CD4-positive, alpha-beta T cell treated with Interleukin-12 subunit alpha and Interleukin-12 subunit beta, for 1 hour (primary cell): ENCODE results near the gene IFRD2.
"Not testable (repeated sequence)": the region's sequence is repeated elsewhere in the genome, so short reads cannot be mapped to it uniquely, and the experiment has no call there.

Source experiments
- DNase-seq: peaks from one replicate; pipeline ENCODE4 v3.0.0-alpha.2; 2020

IFRD2 gene

DNA sequence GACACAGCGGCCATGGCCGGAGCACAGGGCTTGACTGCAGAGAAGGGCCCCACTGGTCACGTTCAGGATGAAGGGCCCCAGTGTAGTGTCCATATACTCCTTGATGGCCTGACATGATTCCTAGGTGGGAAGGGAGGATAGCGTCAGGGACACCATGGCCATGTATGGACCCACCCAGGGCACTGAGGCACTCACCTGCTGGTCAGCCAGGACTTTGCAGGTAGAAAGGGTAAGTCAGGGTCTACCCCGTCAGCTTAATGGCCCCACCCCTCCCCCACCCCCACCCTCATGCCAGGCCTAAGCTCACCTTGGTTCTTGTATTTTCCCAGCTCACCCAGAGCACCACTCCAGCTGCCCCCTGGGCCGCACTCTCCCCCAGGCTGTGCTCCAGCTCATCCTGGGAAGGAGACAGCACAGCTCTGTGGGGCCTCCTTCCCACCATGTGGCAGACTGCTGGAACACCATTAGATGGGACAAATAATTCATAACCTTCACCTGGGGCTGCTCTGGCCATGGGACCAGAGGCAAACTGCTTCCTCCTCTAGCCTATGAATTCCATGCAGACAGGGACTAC is 8.5 kb upstream of the IFRD2 start:
- DNase-seq: no peak

GRCh38 chr3:50299929-50300680 is 7.9 kb upstream of the IFRD2 start:
- peak; percentile 22 for DNase-seq

DNA sequence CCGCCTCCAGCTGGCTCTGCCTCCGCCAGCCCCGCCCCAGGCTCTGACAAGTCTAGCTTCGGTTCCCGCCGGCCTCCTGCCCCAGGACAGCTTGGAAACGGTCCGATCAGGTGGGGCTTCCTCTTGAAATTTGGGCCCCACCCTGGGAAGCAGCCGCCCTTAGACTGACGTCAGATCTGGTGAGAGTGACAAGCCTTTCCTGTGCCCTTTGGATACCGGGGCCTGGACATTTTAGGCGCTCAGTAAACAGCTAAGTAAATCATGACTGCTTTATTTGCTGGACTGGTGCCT is 7.4 kb upstream of the IFRD2 start:
- no peak for DNase-seq

GRCh38 chr3:50298836-50299637 is 6.8 kb upstream of the IFRD2 start, which contains the start of the genes HYAL3 and NAA80:
TSS of gene HYAL3 (minus strand) at chr3:50299405. CDS start at chr3:50295602, 3,803 bp downstream.
TSS of gene NAA80 (minus strand) at chr3:50299405. CDS start at chr3:50297463, 1,942 bp downstream.
- peak; percentile 100 for DNase-seq

- peak; percentile 21 for DNase-seq
These were observed 5.9 kb upstream of the IFRD2 start for GRCh38 chr3:50297896-50298725.

DNA sequence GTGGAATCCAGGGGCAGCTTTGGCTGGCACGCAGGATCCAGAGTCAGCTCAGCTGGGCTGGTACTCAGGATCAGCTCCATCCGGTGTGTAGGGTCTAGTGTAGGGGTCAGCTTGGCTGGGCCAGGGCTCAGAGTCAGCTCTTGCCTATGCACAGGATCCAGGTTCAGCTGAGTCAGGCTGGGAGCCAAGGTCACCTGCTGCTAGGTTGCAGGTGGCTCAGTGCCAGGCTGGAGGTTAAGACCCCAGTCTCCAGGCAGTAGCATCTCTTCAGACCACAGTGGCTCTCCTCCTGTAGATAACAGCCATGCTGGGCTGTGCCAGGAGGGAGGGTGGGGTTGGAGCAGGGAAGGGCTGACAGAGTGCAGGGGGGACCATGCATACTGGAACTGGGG is 5.2 kb upstream of the IFRD2 start:
- DNase-seq: no peak

GRCh38 chr3:50296721-50297383 is 4.6 kb upstream of the IFRD2 start:
- DNase-seq: no peak

- no peak for DNase-seq
These were observed 3.6 kb upstream of the IFRD2 start for GRCh38 chr3:50295553-50296431.

DNA sequence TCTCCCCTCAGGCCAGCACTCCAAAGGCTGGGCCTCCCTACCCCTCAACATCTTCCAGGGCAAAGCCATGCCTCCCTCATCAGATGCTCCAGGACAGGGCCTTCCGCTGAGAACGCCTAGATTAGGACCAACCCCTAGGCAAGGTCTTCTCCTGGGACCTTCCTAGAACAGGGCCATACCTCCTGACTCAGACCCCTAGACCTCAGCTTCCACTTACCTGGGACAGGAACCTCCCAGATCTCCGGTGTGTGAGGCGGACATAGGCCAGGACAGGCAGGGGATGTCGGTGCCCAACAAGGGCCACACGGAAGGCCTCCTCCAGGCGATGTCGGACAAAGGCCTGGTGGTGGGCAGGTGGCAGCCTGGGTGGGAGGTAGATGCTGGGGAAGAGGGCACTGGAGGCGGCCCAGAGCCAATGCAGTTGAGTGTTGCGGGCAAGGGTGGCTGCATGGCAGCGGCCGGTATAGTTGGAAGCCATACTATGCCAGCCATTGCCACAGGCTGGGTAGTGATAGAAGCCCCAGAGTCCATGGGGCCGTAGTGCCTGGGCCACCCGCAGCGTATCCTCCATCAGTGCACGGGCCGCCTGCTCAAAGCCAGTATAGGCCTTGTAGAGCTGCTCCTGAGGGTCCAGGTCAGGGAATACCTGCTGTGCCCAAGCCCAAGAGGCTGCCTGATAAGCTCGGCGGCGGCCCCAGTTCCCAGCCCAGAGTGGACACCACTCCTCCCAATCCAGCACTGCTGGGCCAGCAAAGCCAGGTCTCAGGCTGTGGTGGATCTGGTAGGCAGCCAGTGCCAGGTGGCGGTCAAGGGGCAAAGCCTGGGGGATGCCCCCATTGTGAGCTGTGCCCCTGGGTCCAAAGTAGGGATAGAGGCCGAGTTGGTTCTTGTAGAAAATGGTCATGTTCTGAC is 2.5 kb upstream of the IFRD2 start:
- DNase-seq: no peak

- DNase-seq: no peak
These were observed 1.9 kb upstream of the IFRD2 start for GRCh38 chr3:50294089-50294488.

DNA sequence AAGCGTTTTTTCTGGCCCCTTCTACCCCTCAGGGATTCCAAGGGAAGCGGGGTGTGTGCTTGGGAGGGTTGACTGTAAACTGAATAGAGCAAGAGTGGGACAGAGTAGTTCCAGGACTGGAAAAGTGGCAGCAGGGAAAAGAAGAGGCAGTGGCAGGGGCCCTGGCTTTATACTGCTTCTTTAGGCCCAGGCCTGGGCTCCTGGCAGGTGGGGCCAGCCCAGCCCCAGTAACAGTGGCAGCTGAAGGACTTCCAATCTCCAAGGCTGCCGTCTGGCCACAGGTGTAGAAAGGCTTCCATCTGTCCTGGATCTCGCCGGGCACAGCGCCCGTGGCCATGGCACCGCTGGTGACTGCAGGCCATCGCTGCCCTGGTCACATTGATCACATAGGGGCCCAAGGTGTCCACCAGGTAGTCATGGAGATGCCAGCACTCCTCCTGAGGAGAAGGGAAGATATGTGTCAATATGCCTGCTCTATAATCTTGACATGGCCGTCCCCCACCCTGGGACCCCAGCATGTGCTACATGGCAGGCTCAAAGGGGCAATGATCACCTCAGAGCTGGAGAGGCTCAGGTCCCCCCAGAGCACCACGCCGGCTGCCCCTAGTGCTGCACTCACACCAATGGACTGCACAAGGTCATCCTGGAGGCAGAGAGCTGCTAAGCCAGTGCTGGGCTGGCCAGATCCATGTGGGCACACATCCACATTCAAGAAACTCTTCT is 1.0 kb upstream of the IFRD2 start:
- DNase-seq: no peak

- DNase-seq: no peak
These were observed 2.0 kb downstream of the IFRD2 start for GRCh38 chr3:50290161-50290641.

DNA sequence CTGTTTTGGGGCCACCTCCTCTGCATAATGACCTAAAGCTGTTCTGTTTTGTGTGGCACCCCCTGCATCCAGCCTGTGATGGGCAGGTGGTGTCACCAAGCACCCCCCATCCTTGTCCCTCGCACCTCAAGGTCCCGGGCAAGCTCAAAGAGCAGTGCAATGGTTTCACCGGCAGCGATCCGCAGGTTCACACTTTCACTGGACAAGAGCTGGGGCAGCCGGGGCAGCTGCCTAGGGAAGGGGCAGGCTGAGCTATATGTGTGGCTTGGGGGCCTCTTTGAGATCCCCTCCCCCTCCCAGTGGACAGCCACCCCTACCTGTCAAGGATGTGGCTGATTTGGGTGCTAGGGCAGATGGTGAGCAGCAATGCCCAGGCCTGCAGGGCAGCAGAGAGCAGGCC is 3.1 kb downstream of the IFRD2 start:
- DNase-seq: no peak

GRCh38 chr3:50288387-50289007 is 3.7 kb downstream of the IFRD2 start:
- no peak for DNase-seq

GRCh38 chr3:50287262-50287661 is 5.0 kb downstream of the IFRD2 start:
- DNase-seq: no peak

DNA sequence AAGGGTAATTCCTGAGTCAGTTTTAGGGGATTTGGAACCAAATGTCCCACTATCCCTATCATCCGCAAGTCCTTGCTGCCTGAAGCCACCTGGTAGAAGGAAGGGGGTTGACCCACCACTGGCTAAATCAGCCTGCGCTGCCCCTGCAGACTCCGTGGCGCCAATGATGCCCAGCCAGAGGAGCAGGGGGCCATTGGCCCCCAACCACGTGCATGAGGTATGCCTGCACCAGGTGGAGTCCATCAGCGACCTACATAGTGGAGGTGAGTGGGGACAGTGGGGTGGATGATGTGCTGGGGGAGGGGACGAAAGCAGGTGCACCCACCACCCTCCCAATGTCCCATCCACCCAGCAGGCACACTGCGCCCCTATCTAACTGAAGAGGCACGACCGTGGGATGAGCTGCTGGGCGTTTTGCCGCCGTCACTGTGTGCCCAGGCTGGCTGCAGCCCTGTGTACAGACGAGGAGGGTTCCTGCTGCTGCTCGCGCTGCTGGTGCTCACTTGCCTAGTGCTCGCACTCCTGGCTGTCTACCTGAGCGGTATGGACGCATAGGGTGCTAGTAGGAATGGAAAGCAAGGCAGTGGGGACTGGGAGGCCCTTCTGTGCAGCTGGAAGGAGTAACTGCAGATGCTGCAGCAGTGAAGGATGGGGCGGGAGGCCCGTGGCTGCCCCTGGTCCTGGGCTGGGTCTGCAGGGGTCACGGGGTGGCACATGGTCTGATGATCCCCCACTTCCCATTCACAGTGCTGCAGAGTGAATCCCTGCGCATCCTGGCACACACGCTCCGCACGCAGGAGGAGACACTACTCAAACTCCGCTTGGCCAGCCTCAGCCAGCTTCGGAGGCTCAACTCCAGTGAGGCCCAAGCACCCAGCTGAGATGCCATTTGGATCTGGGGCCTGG is 5.7 kb downstream of the IFRD2 start:
- DNase-seq: no peak

DNA sequence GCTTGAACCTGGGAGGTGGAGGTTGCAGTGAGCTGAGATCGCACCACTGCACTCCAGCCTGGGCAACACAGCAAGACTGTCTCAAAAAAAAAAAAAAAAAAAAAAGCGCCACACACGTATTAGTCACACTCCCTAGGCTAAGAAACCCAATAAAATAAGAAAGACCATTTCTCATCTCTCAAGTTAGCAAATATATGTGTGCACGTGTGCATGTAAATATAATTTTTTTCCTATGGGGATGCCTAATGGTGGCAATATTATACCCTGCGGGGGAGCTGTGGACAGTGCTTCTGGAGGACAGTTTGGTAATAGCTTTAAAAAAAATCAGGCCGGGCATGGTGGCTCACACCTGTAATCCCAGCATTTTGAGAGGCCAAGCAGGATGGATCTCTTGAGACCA is 8.1 kb downstream of the IFRD2 start:
- DNase-seq: not testable (repeated sequence)
